ENCODE data around the gene CLDN10.

- no peak for TF ChIP-seq POLR2A (IDR thresholded peaks at IDR 0.05)
- no peak for TF ChIP-seq CTCF (IDR thresholded peaks at IDR 0.05)
Measured at GRCh38 chr13:95509521-95510310, 42.8 kb upstream of the CLDN10 start.

All from thyroid gland (tissue), 4 donors.